Uterus (tissue), 4 donors: ENCODE data around the gene ELOVL5. TPM values are rescaled to one million over a fixed set of nuclear protein-coding genes. Genes with fewer than 3 reads are reported as not detected.

Source experiments
- DNase-seq, 2 donors: peaks; one replicate each; pipeline ENCODE4 v3.0.0-alpha.2; 2019 to 2020
- H3K27ac ChIP-seq, 2 donors: fragments of 200-600 bp; sonication (generic); 1 replicate in 1 of 2; 2 replicates in 1 of 2; pipeline ENCODE4 v1.5.1; 2016 to 2018
- H3K27me3 ChIP-seq, 2 donors: fragments of 200-600 bp; sonication (generic); one replicate each; pipeline ENCODE4 v1.5.1; 2018 to 2019; ENCODE audit warnings: control low read depth in 1 of 2
- H3K36me3 ChIP-seq, 2 donors: fragments of 200-600 bp; sonication (generic); one replicate each; pipeline ENCODE4 v1.5.1; 2019; ENCODE audit warnings: control low read depth in 1 of 2
- H3K4me1 ChIP-seq, 2 donors: fragments of 200-600 bp; sonication (generic); one replicate each; pipeline ENCODE4 v1.5.1; 2018 to 2019; ENCODE audit warnings: control low read depth in 1 of 2
- H3K4me3 ChIP-seq, 2 donors: fragments of 200-600 bp; sonication (generic); 1 replicate in 1 of 2; 2 replicates in 1 of 2; pipeline ENCODE4 v1.5.1; 2018 to 2019; ENCODE audit warnings: mild to moderate bottlenecking in 1 of 2
- H3K9me3 ChIP-seq, 2 donors: fragments of 200-600 bp; sonication (generic); one replicate each; pipeline ENCODE4 v1.5.1; 2019; ENCODE audit warnings: control low read depth in 1 of 2
- POLR2A ChIP-seq, 2 donors: fragments of 450-650 bp; IDR thresholded peaks; one replicate each; pipeline ENCODE4 v1.6.1; 2016; ENCODE audit warnings: antibody characterized with exemption in 2 of 2, mild to moderate bottlenecking in 1 of 2, moderate library complexity in 1 of 2
- intact Hi-C: fragments of 100-400 bp; cut with DNase I; formaldehyde crosslinking; loops from one replicate; pipeline ENCODE4 v1.15.1; 2023; ENCODE audit warnings: low total_unique reads
- total RNA-seq, 4 donors: library from RNA; depleted of rRNA in 3 of 4; stranded (reverse); fragments of >200 nt in 3 of 4; gene quantifications; one replicate each; pipeline versions ENCODE4 v1.1.0 to v1.2.4, GENCODE V29; 2014 to 2023
- TF ChIP-seq, protein P1 (sequence below), 4 experiments: fragments of 200-600 bp in 2 of 4; fragments of 450-650 bp in 2 of 4; sonication (generic) in 2 of 4; IDR thresholded peaks; one replicate each; pipeline ENCODE4 v1.5.1; 2016 to 2019; ENCODE audit warnings: antibody characterized with exemption in 4 of 4, mild to moderate bottlenecking in 2 of 4, moderate library complexity in 1 of 4
- donor health status: DM: yes; HTN: yes; CAD: no.

ELOVL5 gene
- total RNA-seq, 4 donors from 2014 or later = 26.4 to 80.7 (median 48.4) TPM

DNA sequence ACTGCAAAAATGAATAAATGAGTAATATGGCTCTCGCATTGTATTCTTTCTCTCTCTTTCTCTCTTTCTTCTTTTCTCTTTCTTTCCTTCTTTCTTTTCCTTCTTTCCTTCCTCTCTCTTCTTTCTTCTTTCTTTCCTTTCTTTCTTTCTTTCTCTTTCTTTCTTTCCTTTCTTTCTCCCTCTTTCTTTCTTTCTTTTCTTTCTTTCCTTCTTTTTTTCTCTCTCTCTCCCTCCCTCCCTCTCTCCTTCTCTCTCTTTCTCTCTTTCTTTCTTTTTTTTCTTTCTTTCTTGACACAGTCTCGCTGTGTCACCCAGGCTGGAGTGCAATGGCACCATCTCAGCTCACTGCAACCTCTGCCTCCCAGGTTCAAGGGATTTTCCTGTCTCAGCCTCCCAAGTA lies 20.3 kb upstream of the ELOVL5 start:
- no peaks in the 10 kb centered on the region for H3K4me1 ChIP-seq
- no peak for DNase-seq
- H3K4me3 ChIP-seq = no peak overlapping the region
- TF ChIP-seq, protein P1, sequence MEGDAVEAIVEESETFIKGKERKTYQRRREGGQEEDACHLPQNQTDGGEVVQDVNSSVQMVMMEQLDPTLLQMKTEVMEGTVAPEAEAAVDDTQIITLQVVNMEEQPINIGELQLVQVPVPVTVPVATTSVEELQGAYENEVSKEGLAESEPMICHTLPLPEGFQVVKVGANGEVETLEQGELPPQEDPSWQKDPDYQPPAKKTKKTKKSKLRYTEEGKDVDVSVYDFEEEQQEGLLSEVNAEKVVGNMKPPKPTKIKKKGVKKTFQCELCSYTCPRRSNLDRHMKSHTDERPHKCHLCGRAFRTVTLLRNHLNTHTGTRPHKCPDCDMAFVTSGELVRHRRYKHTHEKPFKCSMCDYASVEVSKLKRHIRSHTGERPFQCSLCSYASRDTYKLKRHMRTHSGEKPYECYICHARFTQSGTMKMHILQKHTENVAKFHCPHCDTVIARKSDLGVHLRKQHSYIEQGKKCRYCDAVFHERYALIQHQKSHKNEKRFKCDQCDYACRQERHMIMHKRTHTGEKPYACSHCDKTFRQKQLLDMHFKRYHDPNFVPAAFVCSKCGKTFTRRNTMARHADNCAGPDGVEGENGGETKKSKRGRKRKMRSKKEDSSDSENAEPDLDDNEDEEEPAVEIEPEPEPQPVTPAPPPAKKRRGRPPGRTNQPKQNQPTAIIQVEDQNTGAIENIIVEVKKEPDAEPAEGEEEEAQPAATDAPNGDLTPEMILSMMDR (IDR thresholded peaks at IDR 0.05) = no peak
- TF ChIP-seq POLR2A (IDR thresholded peaks at IDR 0.05) = no peak
- H3K27ac ChIP-seq = no peak overlapping the region
- intact Hi-C loops = no loop called here
- H3K36me3 ChIP-seq = no peaks in the 10 kb centered on the region
- no peaks in the 10 kb centered on the region for H3K27me3 ChIP-seq
- H3K9me3 ChIP-seq = no peaks in the 10 kb centered on the region

DNA sequence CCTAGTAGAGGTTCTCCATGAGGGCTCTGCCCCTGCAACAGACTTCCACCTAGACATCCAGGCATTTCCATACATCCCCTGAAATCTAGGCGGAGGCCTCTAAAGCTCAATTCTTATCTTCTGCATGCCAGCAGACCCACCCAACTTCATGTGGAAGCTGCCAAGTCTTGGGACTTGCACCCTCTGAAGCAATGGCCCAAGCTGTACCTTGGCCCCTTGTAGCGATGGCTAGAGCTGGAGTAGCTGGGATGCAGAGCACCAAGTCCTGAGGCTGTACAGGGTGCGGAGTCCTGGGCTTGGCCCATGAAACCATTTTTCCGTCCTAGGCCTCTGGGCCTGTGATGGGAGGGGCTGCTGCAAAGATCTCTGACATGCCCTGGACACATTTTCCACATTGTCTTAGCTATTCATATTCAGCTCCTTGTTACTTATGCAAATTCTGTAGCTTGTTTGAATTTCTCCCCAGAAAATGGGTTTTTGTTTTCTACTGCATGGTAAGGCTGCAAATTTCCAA lies 17.4 kb upstream of the ELOVL5 start:
- Histone ChIP-seq H3K27ac (no peak overlapping the region), H3K27me3 (no peaks in the 10 kb centered on the region), H3K36me3 (no peaks in the 10 kb centered on the region), H3K4me3 (no peak overlapping the region), H3K9me3 (no peaks in the 10 kb centered on the region), H3K4me1 (no peaks in the 10 kb centered on the region)
- no peak for TF ChIP-seq POLR2A (IDR thresholded peaks at IDR 0.05)
- TF ChIP-seq, protein P1 (IDR thresholded peaks at IDR 0.05) = no peak
- DNase-seq = no peak
- intact Hi-C loops = no loop called here

DNA sequence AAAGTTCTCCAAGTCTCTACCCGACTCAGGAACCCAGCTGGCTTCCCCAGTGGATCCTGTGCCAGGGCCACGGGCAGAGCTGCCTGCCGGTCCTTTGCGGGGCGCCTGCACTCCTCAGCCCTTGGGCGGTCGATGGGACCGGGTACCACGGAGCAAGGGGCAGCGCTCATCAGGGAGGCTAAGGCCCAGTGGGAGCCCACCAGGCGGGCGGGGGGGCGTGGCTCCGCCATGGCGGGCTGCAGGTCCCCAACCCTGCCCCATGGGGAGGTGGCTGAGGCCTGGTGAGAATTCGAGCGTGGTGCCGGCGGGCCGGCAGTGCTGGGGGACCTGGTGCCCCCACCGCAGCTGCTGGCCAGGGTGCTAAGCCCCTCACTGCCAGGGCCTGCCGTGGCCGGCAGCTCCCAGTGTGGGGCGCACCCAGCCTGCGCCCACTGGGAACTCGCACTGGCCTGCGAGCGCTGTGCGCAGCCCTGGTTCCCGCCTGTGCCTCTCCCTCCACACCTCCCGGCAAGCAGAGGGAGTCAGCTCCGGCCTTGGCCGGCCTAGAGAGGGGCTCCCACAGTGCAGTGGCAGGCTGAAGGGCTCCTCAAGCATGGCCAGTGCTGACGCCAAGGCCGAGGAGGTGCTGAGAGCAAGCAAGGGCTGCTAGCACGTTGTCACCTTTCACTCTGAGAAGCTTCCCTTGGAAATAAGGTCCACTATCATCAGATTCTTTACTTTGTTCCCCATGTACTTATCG lies 14.8 kb upstream of the ELOVL5 start:
- Histone ChIP-seq H3K4me3 (no peak overlapping the region), H3K9me3 (no peaks in the 10 kb centered on the region), H3K27ac (no peak overlapping the region), H3K36me3 (no peaks in the 10 kb centered on the region), H3K4me1 (peaks cover 0 to 2% of the 10 kb centered on the region in 2 donors), H3K27me3 (no peaks in the 10 kb centered on the region)
- no peak for TF ChIP-seq POLR2A (IDR thresholded peaks at IDR 0.05)
- TF ChIP-seq, protein P1 (IDR thresholded peaks at IDR 0.05) = no peak
- DNase-seq = no peak
- intact Hi-C loops = no loop called here

DNA sequence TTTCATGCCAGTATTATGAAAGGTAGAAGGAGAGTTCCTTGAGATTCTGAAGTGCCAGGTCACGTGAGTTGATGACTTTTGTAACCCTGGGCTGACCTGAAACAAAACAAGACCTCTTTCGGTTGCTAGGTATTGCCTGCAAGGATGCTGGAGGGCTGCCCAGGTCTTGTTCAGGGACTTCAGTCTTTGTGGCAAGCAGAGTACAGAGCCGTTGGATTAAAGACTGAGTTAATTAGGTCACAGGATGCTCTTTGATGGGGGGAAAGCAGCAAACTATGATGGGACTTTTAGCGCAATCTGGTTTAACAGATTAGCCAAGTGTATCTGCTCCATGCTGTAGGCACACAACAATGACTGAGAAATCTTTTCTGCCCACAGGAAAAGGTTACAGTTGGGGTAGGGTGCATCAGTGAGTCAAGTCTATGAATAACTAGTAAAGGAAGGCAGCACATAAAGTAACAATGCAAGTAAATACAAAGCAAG lies 12.8 kb upstream of the ELOVL5 start:
- H3K4me1 ChIP-seq = peaks cover 0 to 3% of the 10 kb centered on the region in 2 donors
- no peaks in the 10 kb centered on the region for H3K27me3 ChIP-seq
- intact Hi-C loops = no loop called here
- TF ChIP-seq POLR2A (IDR thresholded peaks at IDR 0.05) = no peak
- TF ChIP-seq, protein P1 (IDR thresholded peaks at IDR 0.05) = no peak
- no peaks in the 10 kb centered on the region for H3K9me3 ChIP-seq
- DNase-seq = no peak
- no peaks in the 10 kb centered on the region for H3K36me3 ChIP-seq
- H3K4me3 ChIP-seq = no peak overlapping the region
- H3K27ac ChIP-seq = no peak overlapping the region
